Retinal pigment epithelial cell (primary cell): ENCODE results near the gene ZNF280A.

Source experiments
- DNase-seq: peaks from one replicate; pipeline ENCODE4 v3.0.0-alpha.2; 2010; ENCODE audit warnings: low read depth
- H3K4me3 ChIP-seq: 2 replicates; pipeline ENCODE4 v1.5.1; 2011; ENCODE audit warnings: mild to moderate bottlenecking, low read length, control low read depth, moderate library complexity
- TF ChIP-seq, protein P1 (sequence below): conservative IDR thresholded peaks from 2 replicates; pipeline ENCODE4 v1.5.1; 2011; ENCODE audit warnings: low read depth, low read length, control low read depth, inconsistent platforms

Gene ZNF280A

DNA sequence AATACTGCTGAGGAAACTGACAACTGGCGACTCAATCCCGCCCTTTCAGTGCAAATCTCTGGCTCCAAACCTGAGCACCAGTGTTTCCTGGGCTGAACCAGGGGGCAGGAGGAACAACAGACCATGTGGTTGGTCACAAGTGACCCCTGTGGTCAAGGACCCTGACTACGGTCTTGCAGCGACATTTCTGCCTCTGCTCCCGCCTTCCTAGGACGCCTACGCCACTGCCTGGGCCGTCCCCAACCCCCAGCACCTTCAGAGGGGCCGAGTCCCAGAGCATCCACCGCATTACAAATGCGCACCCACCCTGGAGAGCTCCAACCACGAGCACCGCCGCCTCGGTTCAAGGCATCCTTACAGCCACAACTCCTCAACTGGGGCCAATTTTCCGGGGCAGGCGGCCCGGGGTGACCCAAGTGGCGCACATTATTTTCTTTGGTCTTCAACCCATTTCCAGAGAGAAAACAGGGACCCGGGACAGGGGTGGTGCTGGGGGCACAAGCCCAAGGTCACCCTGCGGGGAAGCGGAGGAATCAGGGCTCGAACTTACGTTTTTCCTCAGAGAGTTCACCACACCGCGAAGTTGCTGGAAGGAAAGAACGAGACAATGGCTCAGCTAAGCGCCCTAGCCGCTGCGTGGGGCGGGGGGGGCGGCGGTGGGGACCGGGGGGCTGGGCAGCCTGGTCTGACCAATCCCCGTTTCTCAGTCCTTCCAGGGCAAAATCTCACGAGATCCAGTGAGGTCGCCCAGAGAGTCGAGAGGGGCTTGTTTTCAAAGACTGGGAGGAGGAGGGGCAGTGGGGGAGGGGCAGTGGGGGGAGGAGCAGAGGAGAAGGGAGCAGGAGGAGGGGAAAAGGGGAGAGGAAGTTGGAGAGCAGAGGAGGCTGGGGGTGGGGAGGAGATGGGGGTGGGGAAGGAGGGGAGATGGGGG, 37.2 kb upstream of the ZNF280A start:
- H3K4me3 ChIP-seq, result no peak overlapping the region
- TF ChIP-seq, protein P1, sequence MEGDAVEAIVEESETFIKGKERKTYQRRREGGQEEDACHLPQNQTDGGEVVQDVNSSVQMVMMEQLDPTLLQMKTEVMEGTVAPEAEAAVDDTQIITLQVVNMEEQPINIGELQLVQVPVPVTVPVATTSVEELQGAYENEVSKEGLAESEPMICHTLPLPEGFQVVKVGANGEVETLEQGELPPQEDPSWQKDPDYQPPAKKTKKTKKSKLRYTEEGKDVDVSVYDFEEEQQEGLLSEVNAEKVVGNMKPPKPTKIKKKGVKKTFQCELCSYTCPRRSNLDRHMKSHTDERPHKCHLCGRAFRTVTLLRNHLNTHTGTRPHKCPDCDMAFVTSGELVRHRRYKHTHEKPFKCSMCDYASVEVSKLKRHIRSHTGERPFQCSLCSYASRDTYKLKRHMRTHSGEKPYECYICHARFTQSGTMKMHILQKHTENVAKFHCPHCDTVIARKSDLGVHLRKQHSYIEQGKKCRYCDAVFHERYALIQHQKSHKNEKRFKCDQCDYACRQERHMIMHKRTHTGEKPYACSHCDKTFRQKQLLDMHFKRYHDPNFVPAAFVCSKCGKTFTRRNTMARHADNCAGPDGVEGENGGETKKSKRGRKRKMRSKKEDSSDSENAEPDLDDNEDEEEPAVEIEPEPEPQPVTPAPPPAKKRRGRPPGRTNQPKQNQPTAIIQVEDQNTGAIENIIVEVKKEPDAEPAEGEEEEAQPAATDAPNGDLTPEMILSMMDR, result no peak
- DNase-seq, result no peak

DNA sequence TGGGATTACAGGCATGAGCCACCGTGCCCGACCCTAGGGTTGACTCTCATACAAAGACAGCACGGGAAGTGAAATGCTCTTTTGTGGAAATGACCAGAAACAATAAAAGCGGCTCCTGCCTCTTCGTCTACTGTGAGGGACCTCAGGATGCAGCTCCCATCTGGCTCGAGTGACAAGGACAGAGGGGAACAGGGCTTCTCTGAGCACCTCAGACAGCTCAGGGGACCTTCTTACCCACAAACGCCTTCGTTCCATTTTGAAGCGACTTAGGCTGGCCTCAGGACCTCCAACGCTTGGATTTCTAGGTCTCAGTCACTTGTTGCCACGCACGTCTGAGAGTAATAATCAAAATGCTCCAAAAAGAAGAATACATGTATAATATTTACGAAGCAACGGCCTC, 36.5 kb upstream of the ZNF280A start:
- TF ChIP-seq, protein P1, result no peak
- no peak overlapping the region for H3K4me3 ChIP-seq
- DNase-seq, result no peak

GRCh38 chr22:22555596-22555995, 35.5 kb upstream of the ZNF280A start:
- TF ChIP-seq, protein P1, result no peak
- DNase-seq, result no peak
- H3K4me3 ChIP-seq, result no peak overlapping the region

- H3K4me3 ChIP-seq, result no peak overlapping the region
- TF ChIP-seq, protein P1, result no peak
- DNase-seq, result no peak
Observed at GRCh38 chr22:22554587-22555284, 34.7 kb upstream of the ZNF280A start.

DNA sequence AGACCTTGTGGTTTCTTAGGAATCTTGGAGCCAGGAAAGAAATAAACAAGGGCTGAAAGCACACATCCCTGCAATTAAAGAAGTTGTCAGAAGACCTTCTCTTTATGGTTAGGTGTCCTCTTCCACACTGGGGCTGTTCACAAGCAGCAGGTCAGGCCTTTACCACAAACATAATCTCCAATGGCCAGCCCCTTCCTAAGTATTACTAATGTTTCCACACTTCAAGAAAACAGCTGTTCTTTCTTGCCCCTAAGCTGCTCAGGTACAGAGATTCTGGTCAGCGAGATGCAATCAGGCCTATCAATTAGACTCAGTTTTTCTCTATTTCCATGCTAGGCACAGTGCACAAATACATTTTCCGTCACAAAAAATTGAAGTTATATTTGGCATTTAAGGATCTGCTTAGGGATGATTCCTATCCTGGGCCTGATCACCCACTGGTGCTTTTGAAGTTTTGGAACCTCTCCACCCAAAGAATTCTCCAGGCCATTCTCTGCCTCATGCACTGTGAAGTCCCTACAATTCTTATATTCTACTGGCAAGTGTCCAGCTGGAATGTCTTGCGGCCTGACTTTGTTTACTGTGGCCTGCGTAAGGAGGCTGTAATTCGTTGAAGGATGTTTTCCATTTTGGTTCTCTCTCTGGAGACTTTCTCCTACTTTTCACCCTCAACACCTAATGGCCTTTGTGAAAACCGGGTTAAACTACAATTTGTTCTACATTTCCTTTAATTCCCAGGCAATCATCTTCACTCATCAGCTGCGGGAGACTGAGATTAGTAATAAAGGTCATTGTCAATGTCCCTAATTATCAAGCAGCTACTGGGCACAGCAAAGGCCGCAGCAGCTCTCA, 33.9 kb upstream of the ZNF280A start:
- no peak overlapping the region for H3K4me3 ChIP-seq
- no peak for DNase-seq
- TF ChIP-seq, protein P1, result no peak

GRCh38 chr22:22553141-22553540, 33.1 kb upstream of the ZNF280A start:
- no peak for DNase-seq
- TF ChIP-seq, protein P1, result no peak
- H3K4me3 ChIP-seq, result no peak overlapping the region
